Activated naive CD4-positive, alpha-beta T cell treated with Interleukin-2 at 50 U/mL for 16 hours (primary cell): ENCODE measurements around the gene CERK.

Experiments
- DNase-seq: peaks from one replicate; pipeline ENCODE4 v3.0.0-alpha.2; 2020

CERK gene

DNA sequence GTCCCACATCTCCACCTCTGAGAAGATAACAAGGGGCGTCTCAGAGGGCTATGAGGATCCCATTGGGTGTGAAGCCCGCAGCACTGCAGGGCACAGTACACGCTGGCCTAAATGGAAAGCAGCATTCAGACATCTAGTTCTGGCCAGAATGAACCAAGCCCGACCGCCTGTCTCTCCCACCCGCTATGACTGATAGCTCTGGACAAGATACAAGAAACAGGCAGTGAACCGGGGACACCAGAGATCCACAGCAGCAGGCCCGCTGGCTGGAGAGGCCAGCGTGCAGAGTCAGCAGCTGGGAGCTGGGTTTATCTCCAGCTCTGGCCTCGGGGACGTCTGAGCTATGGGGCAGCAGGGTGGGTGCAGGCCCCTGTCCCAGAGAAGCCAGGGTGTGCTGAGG, 9.6 kb downstream of the CERK start:
- no peak for DNase-seq

DNA sequence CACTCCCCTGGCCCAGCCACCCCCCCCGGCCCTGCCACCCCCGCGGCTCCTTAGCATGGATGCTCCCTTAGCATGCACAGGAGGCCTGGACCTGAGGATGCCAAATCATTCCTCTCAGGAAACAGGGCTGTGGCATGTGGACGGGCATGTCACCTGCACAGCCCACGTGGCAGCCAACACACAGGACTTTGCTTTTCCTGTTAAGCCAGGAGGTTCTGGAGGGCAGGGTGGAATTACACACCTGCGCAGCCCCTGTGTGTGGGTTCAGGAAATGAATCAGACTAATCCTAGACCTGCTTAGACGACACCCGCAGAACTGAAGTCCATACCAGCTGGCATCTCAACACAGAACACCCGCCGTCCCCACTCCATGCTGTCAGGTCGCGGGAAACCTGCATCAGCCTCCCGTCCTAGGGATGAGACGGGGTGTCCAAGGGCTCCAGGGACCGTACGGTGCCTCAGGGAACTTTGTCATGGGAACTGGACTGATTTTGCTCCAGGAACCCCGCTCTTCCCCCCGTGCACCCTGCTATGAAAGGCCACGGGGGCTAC, 10.2 kb downstream of the CERK start:
- DNase-seq = no peak

DNA sequence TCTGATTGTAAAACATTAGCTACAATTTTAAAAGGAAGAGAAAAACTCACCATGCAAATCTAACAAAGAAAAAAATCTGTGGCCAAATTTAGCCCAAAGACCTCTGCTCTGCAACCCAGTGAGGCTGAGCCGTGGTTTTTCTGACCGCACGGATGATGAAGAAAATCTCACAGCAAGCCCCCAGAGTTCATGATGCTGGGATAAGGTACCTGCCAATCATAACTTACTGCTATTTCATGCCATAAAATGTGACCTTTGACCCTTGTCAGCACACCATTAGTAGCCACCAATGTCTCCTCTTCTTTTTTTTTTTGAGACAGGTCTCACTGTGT, 11.1 kb downstream of the CERK start:
- no peak for DNase-seq

DNA sequence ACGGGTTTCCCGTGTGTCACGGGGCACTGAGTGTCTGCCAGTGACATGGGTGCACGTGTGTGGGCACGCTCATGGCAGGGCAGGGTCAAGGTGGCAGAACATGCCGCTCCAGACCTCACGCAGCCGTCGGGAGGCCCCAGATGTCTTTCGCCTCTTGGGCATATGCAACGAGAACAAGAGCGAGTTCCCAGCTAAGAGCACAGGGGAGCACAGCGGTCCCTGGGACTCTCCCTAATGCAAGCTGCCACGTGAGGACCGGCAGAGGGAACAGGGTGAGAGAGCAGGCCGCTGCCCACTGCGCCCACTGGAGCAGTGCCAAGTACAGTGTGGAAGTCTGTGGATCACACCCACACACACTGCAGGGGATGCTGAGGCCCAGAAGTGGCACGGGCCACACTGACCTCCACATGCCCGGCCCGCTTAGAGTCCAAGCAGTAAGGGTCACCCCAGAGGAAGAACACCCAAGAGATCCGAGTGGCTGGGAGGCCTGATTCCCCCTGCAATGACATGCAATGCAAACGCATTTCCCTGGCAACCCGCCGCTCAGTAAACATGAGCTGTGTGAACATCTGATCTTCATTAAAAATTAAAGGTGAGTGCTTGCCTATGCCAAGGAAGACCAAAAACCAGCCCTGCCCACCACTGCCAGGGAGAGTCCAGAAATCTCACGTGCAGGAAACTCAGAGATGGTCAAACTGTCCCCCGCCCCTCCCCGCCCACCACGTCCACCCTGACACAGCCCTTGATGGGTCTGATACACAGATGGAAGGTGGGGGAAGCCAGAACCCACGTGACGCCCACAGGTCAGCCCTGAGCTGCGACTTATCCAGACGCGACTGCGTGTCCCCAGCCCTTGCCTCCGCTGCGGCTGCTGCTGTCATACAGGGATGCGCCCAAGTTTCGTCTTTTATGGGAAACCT, 11.7 kb downstream of the CERK start:
- DNase-seq = no peak

DNA sequence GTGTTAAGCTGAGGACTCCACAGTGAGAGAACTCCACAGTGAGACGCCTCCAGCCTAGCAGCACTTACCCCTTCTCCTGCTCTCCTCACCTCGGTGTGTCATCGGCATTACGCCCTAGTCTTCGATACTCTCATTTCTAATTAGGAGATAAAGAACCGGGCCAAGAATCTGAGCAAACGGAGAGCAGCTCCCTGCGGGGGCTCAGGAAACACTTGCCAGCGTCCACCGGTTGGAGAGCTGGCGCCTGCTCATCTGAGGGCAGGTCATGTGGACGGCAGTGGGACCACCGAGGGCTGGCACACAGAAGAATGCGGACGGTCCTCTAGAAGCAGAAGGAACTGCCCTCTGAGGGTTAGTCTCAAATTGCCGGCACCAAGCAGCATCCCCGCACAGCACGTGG, 13.0 kb downstream of the CERK start:
- no peak for DNase-seq

DNA sequence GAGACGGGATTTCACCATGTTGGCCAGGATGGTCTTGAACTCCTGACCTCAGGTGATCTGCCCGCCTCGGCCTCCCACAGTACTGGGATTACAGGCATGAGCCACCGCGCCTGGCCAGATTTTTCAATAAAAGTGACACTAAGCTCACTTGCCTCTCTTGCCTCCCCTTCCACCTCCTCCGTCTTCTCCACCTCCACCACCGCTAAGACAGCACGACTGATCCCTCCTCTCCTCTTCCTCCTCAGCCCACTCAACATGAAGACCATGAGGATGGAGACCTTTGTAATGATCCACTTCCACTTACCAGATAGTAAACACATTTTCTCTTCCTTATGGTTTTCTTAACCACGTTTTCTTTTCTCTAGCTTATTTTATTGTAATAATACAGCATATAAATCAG, 14.2 kb downstream of the CERK start:
- no peak for DNase-seq

DNA sequence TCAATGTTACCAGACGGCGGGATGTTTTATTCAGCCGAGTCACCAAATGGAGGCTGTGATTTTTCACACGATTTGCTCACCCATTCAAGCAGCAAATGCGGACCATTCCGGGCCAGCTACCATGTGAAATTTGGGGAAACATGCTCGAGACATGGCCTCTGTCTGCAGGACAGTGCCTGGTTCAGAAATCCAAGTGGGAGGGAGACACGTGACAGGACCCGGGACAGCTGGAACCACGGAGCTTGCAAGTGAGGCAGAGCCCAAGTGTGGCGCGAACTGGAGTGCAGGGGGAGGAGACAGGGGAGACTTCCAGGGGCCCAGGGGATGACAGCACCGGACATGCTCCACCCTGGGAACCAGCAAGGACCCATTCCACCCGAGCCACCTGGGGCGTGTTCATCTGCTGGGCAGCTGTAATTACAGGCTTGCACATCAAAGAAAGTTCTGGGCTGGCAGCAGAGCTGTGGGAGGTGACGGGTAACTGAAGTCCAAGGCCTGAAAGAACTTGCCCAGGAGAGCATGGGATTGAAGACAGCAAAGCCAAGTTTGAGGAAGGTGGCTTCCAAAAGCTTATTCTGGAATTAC, 16.5 kb downstream of the CERK start:
- no peak for DNase-seq

DNA sequence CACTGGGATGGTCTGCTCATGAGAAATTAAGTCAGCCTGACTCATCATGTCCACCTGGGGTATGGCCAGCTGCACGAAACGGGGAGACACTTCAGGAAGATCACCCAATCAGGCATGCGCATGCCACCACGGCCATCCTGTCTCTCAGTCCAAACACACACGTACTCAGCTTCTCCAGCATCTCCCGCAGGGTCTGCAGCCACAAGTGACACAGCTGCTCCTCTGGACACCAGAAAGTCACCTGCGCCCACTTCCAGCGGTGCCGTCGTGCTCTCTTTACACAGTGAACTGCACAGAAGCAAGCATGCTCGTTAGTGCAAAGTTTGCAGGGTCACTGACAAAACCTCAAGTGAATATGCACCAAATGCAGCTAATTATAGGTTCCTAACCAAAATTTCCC, 18.1 kb downstream of the CERK start:
- DNase-seq = no peak

DNA sequence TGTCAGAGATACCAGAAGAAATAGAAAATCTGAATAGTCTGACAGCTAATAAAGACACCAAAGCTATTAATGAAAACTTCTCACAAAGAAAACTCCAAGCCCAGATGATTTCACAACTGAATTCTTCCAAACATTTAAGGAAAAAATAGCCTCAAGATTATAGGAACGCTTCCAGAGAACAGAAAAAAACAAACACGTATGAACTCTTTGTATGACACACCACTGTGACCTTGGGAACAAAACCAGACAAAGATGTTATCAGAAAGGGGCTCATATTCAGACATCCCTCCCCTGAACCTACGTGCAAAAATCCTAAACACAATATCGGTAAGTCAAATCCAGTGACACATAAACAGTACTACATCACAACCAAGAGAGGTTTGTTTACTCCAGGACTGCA, 23.5 kb downstream of the CERK start:
- DNase-seq = no peak

DNA sequence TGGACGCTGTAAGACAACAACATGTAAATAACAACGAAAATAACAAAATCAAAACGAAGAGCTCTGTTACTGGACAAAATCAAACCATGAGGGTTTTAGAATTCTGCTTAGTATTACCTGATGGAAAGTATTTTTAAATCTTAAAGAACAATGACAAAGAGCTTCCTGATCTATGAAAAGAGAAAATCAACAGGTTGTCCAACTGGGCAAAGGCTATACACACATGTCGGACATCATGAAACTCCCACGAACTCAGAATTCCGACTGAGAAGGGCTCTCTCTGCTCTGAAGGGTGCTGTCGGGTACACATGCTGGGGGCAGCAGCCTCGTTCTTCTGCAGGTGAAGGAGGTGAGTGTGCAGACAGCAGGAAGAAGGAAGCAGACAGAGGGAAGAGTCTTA, 25.8 kb downstream of the CERK start:
- no peak for DNase-seq

DNA sequence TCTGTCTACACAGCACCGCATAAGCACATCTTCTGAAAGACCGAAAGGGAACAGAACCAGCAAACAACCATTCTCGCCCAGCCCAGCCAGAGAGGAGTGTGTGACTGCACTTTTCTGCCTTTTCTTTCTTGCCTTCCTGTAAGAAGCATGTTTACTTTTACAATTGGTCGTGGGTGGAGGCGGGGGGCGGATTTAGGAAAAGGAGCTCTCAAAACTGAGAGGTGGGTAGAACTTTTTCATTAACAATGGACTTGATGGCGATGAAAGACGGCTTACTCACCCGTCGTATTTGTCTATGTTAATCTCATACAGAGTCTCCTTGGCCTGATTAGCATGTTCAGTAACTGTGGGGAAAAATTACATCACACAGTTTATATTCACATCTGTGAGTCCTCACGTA, 27.2 kb downstream of the CERK start:
- peak; percentile 29 for DNase-seq

DNA sequence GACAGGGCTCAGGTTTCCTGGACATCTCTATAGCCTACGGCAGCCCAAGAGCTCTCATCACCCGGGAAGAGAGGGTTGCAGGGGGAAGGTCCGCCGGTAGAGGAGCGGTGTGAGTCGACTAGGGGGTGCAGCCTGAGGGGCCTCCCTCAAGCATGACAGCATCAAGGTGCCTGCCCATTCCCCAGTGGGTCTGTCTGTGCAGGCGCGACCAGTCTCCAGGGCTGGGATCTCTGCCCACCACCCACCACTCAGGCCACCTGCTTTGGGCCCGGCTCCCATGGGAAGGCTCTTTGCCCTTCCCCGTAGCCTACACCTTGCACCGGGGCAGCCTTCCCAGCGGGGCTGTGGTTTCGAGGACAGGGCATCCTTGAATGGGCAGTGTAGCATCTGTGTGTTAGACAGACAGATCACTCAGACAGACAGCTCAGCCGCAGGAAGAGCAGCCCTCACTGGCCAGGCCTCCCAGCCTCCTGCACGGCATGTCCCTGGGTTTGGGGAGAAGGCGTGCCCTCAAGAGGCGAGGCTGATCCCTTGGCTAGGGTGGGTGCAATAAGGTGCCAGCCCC, 29.2 kb downstream of the CERK start:
- DNase-seq = no peak

DNA sequence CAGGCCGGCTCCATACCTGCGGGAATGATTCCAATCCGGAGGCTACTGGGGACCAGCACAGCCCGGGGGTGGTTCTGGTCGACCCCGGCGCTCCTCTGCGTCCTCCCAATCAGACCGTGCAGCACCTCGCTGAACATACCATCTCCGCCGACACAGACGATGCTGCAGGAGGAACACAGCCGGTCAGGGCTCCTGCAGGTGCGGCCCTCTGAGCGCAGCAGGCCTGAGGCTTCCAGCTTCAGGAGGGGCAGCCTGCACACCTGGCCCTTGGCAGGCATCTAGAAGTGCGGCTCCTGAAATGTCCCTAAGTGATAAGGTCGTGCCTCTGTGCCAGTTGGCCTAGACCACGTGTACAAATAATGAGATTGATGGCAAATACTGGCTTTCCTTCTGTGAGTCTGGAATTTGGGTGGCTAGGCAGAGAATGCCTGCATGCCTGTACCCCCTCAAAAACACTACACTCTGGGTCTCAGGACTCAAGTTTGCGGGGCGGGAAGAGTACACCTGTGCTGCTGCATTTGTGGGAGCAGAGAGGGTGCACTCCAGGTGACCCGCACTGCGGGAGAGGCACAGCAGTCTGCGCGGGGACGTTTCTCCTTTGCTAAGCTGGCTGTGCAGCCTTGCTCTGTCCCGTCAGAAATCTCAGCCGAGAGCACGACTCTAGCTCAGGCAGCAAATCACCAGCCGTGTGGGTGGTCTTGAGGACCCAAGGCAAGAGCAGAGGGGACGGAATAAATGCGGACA, 30.1 kb downstream of the CERK start:
- no peak for DNase-seq

DNA sequence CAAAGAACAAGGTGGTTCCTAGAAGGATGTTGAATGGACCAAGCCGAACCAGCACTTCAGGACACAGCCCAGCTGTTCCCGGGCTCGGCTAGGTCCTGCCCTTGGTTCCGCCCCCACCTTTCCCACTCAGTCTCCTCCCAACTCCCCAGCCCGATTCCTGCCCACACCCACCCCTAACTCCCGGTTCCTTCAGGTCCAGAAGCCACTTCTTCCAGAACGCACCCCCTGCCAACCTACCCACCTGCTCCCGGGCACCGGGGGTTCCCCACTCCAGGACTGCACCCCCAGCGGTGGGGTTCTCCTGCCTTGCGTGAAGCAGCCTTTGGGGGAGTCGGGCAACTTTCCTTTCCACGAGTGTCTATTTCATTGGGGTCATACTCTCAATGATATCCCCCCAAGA, 30.7 kb downstream of the CERK start:
- no peak for DNase-seq

DNA sequence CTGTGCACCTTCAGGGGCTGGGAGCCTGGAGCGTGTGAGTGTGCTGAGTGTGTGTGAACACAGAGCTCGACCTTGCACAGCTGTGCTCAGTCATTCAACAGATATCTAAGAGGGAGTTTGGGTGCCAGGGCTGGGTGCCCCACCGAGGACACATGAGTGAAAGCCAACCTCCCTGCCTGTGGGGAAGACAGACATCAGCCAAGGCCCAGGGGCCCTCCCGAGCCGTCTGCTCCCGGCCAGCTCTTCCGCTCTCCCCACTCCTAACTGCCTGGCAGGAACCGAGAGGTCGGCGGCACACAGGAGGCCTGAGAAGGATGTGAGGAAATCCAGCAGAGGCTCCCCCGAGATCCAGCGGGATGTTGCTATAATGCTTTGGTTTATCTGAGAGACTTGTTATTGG, 32.0 kb downstream of the CERK start:
- DNase-seq = no peak

DNA sequence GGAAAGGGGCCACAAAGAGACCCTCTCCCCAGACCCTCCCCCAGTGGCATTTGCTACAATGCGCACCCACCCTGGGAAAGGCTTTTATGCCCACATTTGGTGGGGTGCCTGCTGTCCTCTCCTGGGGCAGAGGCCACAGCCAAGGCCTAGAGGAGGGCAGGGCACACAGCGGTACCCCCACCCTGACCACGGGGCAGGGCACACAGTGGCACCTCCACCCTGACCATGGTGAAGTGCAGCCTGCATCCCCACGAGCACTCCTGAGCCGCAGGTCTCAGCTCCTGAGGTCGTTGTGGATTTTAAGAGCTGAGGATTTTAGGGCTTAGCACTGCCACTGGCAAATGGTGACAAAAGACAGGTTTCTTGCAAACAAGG, 34.1 kb downstream of the CERK start:
- DNase-seq = no peak

DNA sequence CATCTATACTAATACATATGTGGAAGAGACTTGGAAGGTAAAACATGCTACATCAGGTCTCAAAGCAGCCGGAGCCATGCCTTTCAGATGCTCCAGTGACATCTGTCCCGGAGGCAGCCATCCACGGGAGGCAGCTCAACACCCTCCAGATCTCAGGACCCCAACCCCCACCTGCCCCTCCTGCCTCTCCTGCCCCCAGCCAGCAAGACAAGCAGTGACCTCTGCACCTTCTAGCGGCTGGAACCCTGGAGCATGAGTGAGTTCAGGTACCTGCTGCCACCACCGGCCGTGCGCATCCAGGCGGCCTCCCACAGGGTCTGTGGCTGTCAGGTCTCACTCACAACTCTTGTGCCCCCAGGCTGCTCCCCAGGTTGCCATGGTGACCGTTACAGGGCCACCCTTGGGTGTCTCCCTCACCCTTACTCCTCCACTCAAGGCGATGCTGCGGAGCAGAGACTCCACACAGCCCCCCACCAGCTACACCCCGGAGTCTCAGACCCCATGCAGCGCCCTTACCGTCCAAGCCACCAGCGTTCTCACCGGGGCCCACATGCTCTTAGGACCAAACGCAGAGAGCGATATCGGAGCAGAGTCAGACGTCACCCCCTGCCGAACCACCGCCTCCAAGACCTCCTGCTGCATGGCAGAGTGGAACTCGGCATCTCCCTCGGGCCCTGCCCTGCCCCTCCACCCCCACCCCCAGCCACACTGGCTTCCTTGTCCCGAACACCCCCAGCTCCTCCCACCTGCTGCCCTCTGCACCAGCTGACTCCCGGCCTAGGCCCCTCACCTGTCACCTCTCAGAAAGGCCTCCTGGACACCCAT, 34.7 kb downstream of the CERK start:
- DNase-seq = no peak

DNA sequence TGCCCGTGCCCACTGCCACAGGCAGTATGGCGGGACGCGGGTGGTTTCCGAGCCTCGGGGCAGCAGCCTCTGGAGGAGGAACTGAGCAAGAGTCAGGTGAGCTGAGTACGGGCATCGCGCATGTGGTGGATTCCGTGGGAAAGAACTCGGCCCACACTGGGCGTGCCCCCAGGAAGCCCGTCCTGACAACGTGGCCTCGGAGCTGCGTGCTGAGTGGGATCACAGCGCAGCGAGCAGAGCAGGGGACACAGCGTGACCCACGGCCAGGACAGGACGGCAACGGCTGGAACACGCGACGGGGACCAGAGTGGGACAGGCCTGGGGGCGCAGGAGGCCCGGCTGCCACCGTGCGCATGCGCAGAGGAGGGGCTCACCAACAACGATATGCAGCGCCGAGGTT, 36.8 kb downstream of the CERK start:
- DNase-seq = no peak

DNA sequence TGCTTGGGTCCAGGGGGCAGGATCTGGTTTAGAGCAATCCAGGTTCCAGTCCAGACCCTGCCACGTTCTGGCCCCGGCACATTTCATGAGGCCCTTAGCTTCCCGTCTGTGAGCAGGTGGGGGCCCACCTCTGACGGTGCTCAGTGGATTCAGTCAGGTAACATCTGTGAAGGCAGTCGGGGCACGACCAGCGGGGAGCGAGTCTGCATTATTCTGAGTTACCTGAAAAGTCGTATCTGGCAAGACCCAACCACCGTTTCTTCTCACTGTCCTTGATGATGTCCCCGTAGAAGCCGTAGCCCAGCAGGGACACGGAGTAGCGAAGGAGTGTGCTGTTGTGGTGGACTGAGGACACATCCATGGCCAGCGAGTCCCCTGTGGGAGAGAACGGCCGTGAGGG, 39.0 kb downstream of the CERK start:
- no peak for DNase-seq

DNA sequence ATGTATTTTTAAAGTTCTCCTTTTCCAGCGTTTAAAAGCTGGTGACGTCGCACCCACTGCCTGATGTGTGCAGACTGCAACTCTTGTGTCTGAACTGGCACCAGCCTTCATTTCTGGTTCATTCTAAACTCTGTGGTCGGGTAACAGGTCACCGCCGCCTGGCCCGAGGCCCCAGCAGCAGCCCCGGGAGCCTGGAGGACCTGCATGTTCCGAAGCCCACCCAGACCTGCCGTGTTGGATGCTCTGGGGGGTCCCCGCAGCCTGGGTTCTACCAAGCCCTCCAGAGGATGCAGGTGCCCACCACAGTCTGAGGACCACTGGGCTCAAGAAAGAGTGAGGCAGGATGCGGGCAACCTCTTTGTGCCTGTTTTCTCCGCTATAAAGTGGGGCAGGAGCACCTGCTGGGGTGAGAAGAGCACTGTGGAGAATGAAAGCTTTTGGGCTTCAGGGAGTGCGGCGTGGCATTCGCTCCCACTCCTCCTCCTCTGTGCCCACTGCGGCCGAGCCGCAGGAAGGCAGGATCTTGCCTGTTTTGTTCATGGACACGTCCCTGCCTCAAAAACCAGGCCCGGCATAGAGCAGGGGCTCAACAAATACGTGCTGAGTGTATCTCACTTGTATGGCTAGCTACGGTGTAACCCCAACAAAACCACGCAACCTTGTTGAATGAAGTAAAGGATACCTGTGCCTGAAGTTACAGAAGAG, 40.1 kb downstream of the CERK start:
- DNase-seq = no peak

DNA sequence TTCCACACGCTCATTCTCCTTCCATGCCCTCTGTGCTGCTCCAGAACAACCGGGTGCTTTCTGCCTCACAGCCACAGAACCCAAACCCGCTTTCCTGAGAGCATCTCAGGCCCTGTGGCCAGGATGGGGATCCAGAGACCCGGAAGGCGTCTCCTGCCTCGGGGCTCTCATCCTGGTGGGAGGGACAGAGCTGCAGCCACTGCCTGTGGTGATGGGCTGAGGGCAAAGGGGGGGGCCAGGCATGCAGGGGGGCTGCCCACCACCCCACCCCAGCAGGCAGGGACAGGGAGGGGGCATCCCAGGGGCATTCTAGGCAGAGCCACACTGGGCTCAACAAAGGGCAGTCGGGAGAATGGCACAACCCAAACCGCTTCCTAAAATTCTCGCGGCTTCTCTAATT, 41.4 kb downstream of the CERK start:
- no peak for DNase-seq

DNA sequence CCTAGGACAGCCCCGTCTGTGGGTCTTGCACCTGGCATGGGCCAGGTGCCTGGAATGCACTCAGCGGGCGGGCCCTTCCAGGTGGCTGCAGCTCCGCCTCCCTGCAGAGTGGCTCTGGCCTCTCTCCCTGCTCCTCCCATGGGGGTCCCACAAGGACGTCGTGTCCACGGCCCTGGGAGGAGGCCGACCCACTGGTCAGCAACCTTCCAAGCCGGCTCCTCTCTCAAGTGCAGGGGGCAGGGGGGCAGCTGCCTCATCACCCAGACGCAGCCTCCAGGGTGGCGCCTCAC, 41.9 kb downstream of the CERK start:
- DNase-seq = no peak
